Astrocyte (in vitro differentiated cells and primary cell): ENCODE measurements around the gene OSGIN1. TPM values are rescaled to one million over a fixed set of nuclear protein-coding genes. Genes with fewer than 3 reads are reported as not detected.

ENCODE experiments used
- DNase-seq: peaks from one replicate; pipeline ENCODE4 v3.0.0-alpha.2; 2010; ENCODE audit warnings: low read depth
- FAIRE-seq: peaks from 2 replicates; lab custom pipeline; 2011; peaks lifted over from hg19 to GRCh38; lab: Jason Lieb, UNC
- H2AFZ ChIP-seq: 2 replicates; pipeline ENCODE4 v1.6.0; 2012; ENCODE audit warnings: low read depth, low read length, inconsistent platforms
- H3K27ac ChIP-seq: 2 replicates; pipeline ENCODE4 v1.5.1; 2011; ENCODE audit warnings: low read depth, low read length, inconsistent platforms
- H3K27me3 ChIP-seq: 2 replicates; pipeline ENCODE4 v1.6.0; 2011; ENCODE audit warnings: low read length, inconsistent platforms; ENCODE audit not compliant: insufficient read depth
- H3K36me3 ChIP-seq: 2 replicates; pipeline ENCODE4 v1.5.1; 2011; ENCODE audit warnings: low read length, inconsistent platforms; ENCODE audit not compliant: insufficient read depth
- H3K4me1 ChIP-seq: 2 replicates; pipeline ENCODE4 v1.5.1; 2011; ENCODE audit warnings: low read length, inconsistent platforms; ENCODE audit not compliant: insufficient read depth
- H3K4me2 ChIP-seq: 2 replicates; pipeline ENCODE4 v1.6.0; 2012; ENCODE audit warnings: low read length, inconsistent platforms
- H3K4me3 ChIP-seq: 2 replicates; pipeline ENCODE4 v1.5.1; 2011; ENCODE audit warnings: low read depth, mild to moderate bottlenecking, low read length, inconsistent platforms; ENCODE audit not compliant: insufficient read depth
- H3K79me2 ChIP-seq: 2 replicates; pipeline ENCODE4 v1.6.0; 2012; ENCODE audit warnings: mild to moderate bottlenecking, low read length, inconsistent platforms; ENCODE audit not compliant: insufficient read depth
- H3K9ac ChIP-seq: 2 replicates; pipeline ENCODE4 v1.6.0; 2012; ENCODE audit warnings: mild to moderate bottlenecking, low read length, inconsistent platforms
- H3K9me3 ChIP-seq: 2 replicates; pipeline ENCODE4 v1.5.1; 2012; ENCODE audit warnings: low read depth, mild to moderate bottlenecking, low read length, inconsistent platforms; ENCODE audit not compliant: insufficient read depth
- H4K20me1 ChIP-seq: 2 replicates; pipeline ENCODE4 v1.6.0; 2012; ENCODE audit warnings: low read length, inconsistent platforms; ENCODE audit not compliant: insufficient read depth
- H3K27ac Mint-ChIP-seq: one replicate; pipeline ENCODE4 v1.8.0; 2021; ENCODE audit warnings: mild to moderate bottlenecking, mixed read lengths; ENCODE audit not compliant: unreplicated experiment
- H3K27me3 Mint-ChIP-seq: one replicate; pipeline ENCODE4 v1.8.0; 2021; ENCODE audit warnings: low read depth, mixed read lengths; ENCODE audit not compliant: unreplicated experiment
- H3K36me3 Mint-ChIP-seq: one replicate; pipeline ENCODE4 v1.8.0; 2021; ENCODE audit warnings: low read depth, mixed read lengths; ENCODE audit not compliant: unreplicated experiment
- H3K4me1 Mint-ChIP-seq: one replicate; pipeline ENCODE4 v1.8.0; 2021; ENCODE audit warnings: low read depth, mixed read lengths; ENCODE audit not compliant: unreplicated experiment
- H3K4me3 Mint-ChIP-seq: one replicate; pipeline ENCODE4 v1.8.0; 2021; ENCODE audit warnings: mild to moderate bottlenecking, moderate library complexity, mixed read lengths; ENCODE audit not compliant: unreplicated experiment
- H3K9me3 Mint-ChIP-seq: one replicate; pipeline ENCODE4 v1.8.0; 2021; ENCODE audit warnings: mild to moderate bottlenecking, mixed read lengths; ENCODE audit not compliant: unreplicated experiment
- CTCF ChIP-seq: IDR thresholded peaks from 2 replicates; pipeline ENCODE4 v1.5.1; 2011; ENCODE audit warnings: low read depth, mild to moderate bottlenecking, inconsistent platforms, low read length, moderate library complexity; ENCODE audit not compliant: insufficient read depth
- EZH2 ChIP-seq: IDR thresholded peaks from 2 replicates; pipeline ENCODE4 v1.6.1; 2012; ENCODE audit warnings: mild to moderate bottlenecking, low read length, inconsistent platforms; ENCODE audit not compliant: insufficient read depth
- total RNA-seq: library from RNA; stranded (reverse); gene quantifications from 2 replicates; pipeline ENCODE4 v1.2.1, GENCODE V29; 2021

OSGIN1 gene
- total RNA-seq, 1 donor from 2014 or later = 0.79 TPM

GRCh38 chr16:83926726-83927397 lies 26.2 kb upstream of the OSGIN1 start:
- Histone ChIP-seq H3K36me3 (no peaks in the 10 kb centered on the region), H3K27me3 (peaks cover 2% of the 10 kb centered on the region), H2AFZ (peak overlapping the region; percentile 59), H3K4me1 (peaks cover 4% of the 10 kb centered on the region), H3K4me3 (peak overlapping the region; percentile 54), H3K79me2 (no peaks in the 10 kb centered on the region), H3K9ac (no peak overlapping the region), H3K4me2 (peak overlapping the region; percentile 82), H4K20me1 (no peaks in the 10 kb centered on the region), H3K27ac (no peak overlapping the region), H3K9me3 (no peaks in the 10 kb centered on the region)
- peak; percentile 31 for DNase-seq
- Mint-ChIP-seq H3K9me3 (no peaks in the 10 kb centered on the region), H3K27ac (peak overlapping the region; percentile 62), H3K27me3 (peaks cover 8% of the 10 kb centered on the region), H3K4me1 (peaks cover 3% of the 10 kb centered on the region), H3K36me3 (peaks cover 13% of the 10 kb centered on the region), H3K4me3 (no peak overlapping the region)
- peak; percentile 49 for FAIRE-seq
- TF ChIP-seq CTCF (peak; percentile 88), EZH2 (no peak)

GRCh38 chr16:83928341-83929055 lies 24.5 kb upstream of the OSGIN1 start:
- no peaks in the 10 kb centered on the region for H4K20me1 ChIP-seq
- no peaks in the 10 kb centered on the region for H3K9me3 ChIP-seq
- no peaks in the 10 kb centered on the region for H3K9me3 Mint-ChIP-seq
- peaks cover 2% of the 10 kb centered on the region for H3K27me3 ChIP-seq
- H3K36me3 ChIP-seq = no peaks in the 10 kb centered on the region
- no peak overlapping the region for H3K27ac Mint-ChIP-seq
- DNase-seq = peak; percentile 66
- no peak for FAIRE-seq
- no peak overlapping the region for H3K4me3 Mint-ChIP-seq
- H3K4me1 ChIP-seq = peaks cover 5% of the 10 kb centered on the region
- no peak overlapping the region for H3K4me2 ChIP-seq
- H3K36me3 Mint-ChIP-seq = peaks cover 8% of the 10 kb centered on the region
- no peak overlapping the region for H3K27ac ChIP-seq
- H3K4me3 ChIP-seq = no peak overlapping the region
- H3K79me2 ChIP-seq = no peaks in the 10 kb centered on the region
- H3K4me1 Mint-ChIP-seq = peaks cover 6% of the 10 kb centered on the region
- H3K9ac ChIP-seq = no peak overlapping the region
- TF ChIP-seq CTCF (no peak), EZH2 (no peak)
- H2AFZ ChIP-seq = no peak overlapping the region
- H3K27me3 Mint-ChIP-seq = peaks cover 8% of the 10 kb centered on the region
